ENCODE results near the gene HTR1E. TPM values are rescaled to one million over a fixed set of nuclear protein-coding genes. Genes with fewer than 3 reads are reported as not detected.
"Not testable (repeated sequence)": the region's sequence is repeated elsewhere in the genome, so short reads cannot be mapped to it uniquely, and the experiment has no call there.

HTR1E gene
- total RNA-seq, 4 donors from 2014 or later: not detected

DNA sequence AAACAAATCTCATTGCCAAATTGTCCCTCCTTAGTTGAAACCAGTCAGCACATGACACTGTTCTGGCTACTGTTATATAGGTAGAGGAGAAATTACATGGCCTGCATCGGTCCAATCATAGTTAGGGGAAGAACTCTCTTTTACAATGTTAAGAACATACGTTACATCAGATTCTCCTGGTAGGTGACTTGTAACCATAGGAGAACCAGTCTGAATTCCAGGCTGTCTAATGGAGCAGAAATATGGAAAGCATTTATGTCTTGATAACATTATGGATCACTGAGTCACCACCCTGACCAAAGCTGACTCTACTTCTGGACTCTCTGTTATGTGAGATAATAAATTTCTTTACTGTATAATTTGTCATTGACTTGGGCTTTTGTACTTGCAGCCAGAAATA is 40.9 kb downstream of the HTR1E start:
- ATAC-seq (ENCODE audit: low FRiP score) (no peak), DNase-seq (ENCODE audit: low spot score) (no peak)
- TF ChIP-seq CTCF (IDR thresholded peaks at IDR 0.05): no peak

GRCh38 chr6:87001494-87001893 is 64.2 kb downstream of the HTR1E start:
- DNase-seq (ENCODE audit: low spot score) (no peak), ATAC-seq (ENCODE audit: low FRiP score) (no peak)
- no peak for TF ChIP-seq CTCF (IDR thresholded peaks at IDR 0.05)

GRCh38 chr6:87002391-87002790 is 65.1 kb downstream of the HTR1E start:
- not testable (repeated sequence) for ATAC-seq (ENCODE audit: low FRiP score); DNase-seq (ENCODE audit: low spot score)

DNA sequence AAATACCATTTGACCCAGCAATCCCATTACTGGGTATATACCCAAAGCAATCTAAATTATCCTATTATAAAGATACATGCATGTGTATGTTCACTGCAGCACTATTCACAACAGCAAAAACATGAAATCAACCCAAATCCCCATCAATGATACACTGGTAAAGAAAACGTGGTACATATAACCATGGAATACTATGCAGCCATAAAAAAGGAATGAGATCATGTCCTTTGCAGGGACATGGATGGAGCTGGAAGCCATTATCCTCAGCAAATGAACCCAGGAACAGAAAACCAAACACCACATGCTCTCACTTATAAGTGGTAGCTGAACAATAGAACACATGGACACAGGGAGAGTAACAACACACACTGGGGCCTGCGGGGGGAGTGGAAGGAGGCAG is 69.2 kb downstream of the HTR1E start:
- not testable (repeated sequence) for ATAC-seq (ENCODE audit: low FRiP score); DNase-seq (ENCODE audit: low spot score)

- ATAC-seq (ENCODE audit: low FRiP score); DNase-seq (ENCODE audit: low spot score): not testable (repeated sequence)
These were observed 72.3 kb downstream of the HTR1E start for GRCh38 chr6:87009581-87009980.

- no peak for ATAC-seq (ENCODE audit: low FRiP score)
- DNase-seq (ENCODE audit: low spot score): no peak
- no peak for TF ChIP-seq CTCF (IDR thresholded peaks at IDR 0.05)
These were observed 74.7 kb downstream of the HTR1E start for GRCh38 chr6:87012035-87012434.

- ATAC-seq (ENCODE audit: low FRiP score) (no peak), DNase-seq (ENCODE audit: low spot score) (no peak)
- no peak for TF ChIP-seq CTCF (IDR thresholded peaks at IDR 0.05)
These were observed 75.4 kb downstream of the HTR1E start for GRCh38 chr6:87012743-87013142.

DNA sequence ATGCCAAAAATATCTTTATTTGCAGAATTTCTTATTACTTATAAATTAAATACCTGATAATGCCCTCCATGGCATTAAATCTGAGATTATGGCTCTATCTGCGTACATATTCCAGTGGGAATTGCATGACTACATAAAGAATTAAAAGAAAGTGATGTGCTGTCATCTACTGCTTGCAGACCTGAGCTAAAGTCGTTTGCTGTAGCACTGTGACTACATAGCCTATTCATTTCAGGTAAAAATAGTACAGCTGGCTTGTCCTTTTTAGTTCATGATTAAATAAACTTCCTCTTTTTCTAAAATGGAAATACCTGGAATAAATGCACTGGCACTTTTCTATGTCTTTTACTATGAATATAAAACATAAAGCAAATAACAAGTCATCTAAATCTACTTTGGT is 79.4 kb downstream of the HTR1E start:
- TF ChIP-seq CTCF (IDR thresholded peaks at IDR 0.05): no peak
- no peak for DNase-seq (ENCODE audit: low spot score)
- ATAC-seq (ENCODE audit: low FRiP score): no peak

DNA sequence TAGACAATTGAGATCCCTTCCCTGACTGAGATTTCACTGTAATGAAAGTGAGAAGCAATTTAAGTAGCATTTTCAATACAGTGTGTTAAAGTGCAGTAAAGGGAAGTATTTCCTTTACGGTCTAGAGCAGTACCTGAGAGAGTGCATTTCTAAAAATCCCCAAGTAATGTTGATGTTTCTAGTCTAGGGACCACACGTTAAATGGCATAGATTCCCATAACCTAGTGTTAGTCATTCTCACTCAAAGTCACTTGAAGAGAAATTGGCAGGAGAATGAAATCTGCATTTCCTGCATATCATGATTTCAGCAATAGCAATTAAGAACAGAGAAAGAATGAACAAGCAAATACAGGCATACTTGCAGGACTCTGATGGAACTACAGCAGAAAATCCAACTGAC is 89.7 kb downstream of the HTR1E start:
- DNase-seq (ENCODE audit: low spot score): no peak
- TF ChIP-seq CTCF (IDR thresholded peaks at IDR 0.05): no peak
- ATAC-seq (ENCODE audit: low FRiP score): no peak

Data from omental fat pad (tissue), 4 donors.